Measurements from ENCODE around the gene POLG.

DNA sequence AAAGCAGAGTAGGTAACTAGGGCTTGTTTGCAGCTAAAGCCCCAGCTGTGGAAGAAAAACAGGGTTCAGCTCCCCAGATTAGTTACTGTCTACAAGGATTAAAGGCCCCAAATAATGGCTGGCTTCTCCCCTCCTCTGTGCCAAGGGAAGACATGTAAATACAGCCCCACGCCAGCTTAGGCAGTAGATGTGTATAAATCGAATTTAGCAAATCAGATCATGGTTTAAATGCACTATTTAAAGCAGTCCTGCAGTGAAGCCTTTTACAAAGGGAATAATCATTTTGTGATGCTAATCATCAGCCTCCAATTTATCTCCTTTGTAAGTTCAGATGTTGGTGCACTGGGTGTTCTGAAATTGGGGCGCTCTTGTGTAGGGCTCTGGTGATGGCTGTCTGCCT, 46.7 kb upstream of the POLG start:
- TF ChIP-seq, protein P1, sequence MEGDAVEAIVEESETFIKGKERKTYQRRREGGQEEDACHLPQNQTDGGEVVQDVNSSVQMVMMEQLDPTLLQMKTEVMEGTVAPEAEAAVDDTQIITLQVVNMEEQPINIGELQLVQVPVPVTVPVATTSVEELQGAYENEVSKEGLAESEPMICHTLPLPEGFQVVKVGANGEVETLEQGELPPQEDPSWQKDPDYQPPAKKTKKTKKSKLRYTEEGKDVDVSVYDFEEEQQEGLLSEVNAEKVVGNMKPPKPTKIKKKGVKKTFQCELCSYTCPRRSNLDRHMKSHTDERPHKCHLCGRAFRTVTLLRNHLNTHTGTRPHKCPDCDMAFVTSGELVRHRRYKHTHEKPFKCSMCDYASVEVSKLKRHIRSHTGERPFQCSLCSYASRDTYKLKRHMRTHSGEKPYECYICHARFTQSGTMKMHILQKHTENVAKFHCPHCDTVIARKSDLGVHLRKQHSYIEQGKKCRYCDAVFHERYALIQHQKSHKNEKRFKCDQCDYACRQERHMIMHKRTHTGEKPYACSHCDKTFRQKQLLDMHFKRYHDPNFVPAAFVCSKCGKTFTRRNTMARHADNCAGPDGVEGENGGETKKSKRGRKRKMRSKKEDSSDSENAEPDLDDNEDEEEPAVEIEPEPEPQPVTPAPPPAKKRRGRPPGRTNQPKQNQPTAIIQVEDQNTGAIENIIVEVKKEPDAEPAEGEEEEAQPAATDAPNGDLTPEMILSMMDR (IDR thresholded peaks at IDR 0.05): no peak
- no peak for TF ChIP-seq POLR2A (IDR thresholded peaks at IDR 0.05)

Data from uterus (tissue), 2 donors.